ENCODE data around the gene MRPS27.
"Not testable (repeated sequence)": the region's sequence is repeated elsewhere in the genome, so short reads cannot be mapped to it uniquely, and the experiment has no call there.

MRPS27 gene

GRCh38 chr5:72325566-72326305 lies 5.7 kb upstream of the MRPS27 start:
- DNase-seq (ENCODE audit: low read depth), result no peak

GRCh38 chr5:72324189-72324825 lies 4.3 kb upstream of the MRPS27 start:
- DNase-seq (ENCODE audit: low read depth), result no peak

- DNase-seq (ENCODE audit: low read depth), result not testable (repeated sequence)
These were observed 535 bp downstream of the MRPS27 start for GRCh38 chr5:72319435-72319975.

GRCh38 chr5:72314571-72315172 lies 5.4 kb downstream of the MRPS27 start:
- DNase-seq (ENCODE audit: low read depth), result no peak

- no peak for DNase-seq (ENCODE audit: low read depth)
These were observed 6.9 kb downstream of the MRPS27 start for GRCh38 chr5:72313141-72313540.

GRCh38 chr5:72308853-72309191 lies 11.2 kb downstream of the MRPS27 start:
- DNase-seq (ENCODE audit: low read depth), result no peak

- DNase-seq (ENCODE audit: low read depth), result peak; percentile 94
These were observed 11.8 kb downstream of the MRPS27 start for GRCh38 chr5:72307968-72308852.

- DNase-seq (ENCODE audit: low read depth), result no peak
These were observed 12.5 kb downstream of the MRPS27 start for GRCh38 chr5:72307573-72307967.

- no peak for DNase-seq (ENCODE audit: low read depth)
These were observed 14.6 kb downstream of the MRPS27 start for GRCh38 chr5:72305194-72306142.

- DNase-seq (ENCODE audit: low read depth), result no peak
These were observed 17.9 kb downstream of the MRPS27 start for GRCh38 chr5:72302171-72302570.

GRCh38 chr5:72301557-72301956 lies 18.5 kb downstream of the MRPS27 start:
- DNase-seq (ENCODE audit: low read depth), result no peak

- no peak for DNase-seq (ENCODE audit: low read depth)
These were observed 19.3 kb downstream of the MRPS27 start for GRCh38 chr5:72300590-72301339.

- no peak for DNase-seq (ENCODE audit: low read depth)
These were observed 21.3 kb downstream of the MRPS27 start for GRCh38 chr5:72298711-72299110.

- not testable (repeated sequence) for DNase-seq (ENCODE audit: low read depth)
These were observed 21.9 kb downstream of the MRPS27 start for GRCh38 chr5:72298136-72298535.

GRCh38 chr5:72296256-72296655 lies 23.8 kb downstream of the MRPS27 start:
- DNase-seq (ENCODE audit: low read depth), result no peak

- DNase-seq (ENCODE audit: low read depth), result no peak
These were observed 24.5 kb downstream of the MRPS27 start for GRCh38 chr5:72295539-72295938.

GRCh38 chr5:72294473-72294872 lies 25.6 kb downstream of the MRPS27 start:
- no peak for DNase-seq (ENCODE audit: low read depth)

GRCh38 chr5:72293495-72294055 lies 26.5 kb downstream of the MRPS27 start:
- no peak for DNase-seq (ENCODE audit: low read depth)

- no peak for DNase-seq (ENCODE audit: low read depth)
These were observed 27.6 kb downstream of the MRPS27 start for GRCh38 chr5:72292411-72292810.

- no peak for DNase-seq (ENCODE audit: low read depth)
These were observed 28.4 kb downstream of the MRPS27 start for GRCh38 chr5:72291601-72292000.

Data from T follicular helper cell (primary cell).